ENCODE results near the gene CTDSP2.

CTDSP2 gene

DNA sequence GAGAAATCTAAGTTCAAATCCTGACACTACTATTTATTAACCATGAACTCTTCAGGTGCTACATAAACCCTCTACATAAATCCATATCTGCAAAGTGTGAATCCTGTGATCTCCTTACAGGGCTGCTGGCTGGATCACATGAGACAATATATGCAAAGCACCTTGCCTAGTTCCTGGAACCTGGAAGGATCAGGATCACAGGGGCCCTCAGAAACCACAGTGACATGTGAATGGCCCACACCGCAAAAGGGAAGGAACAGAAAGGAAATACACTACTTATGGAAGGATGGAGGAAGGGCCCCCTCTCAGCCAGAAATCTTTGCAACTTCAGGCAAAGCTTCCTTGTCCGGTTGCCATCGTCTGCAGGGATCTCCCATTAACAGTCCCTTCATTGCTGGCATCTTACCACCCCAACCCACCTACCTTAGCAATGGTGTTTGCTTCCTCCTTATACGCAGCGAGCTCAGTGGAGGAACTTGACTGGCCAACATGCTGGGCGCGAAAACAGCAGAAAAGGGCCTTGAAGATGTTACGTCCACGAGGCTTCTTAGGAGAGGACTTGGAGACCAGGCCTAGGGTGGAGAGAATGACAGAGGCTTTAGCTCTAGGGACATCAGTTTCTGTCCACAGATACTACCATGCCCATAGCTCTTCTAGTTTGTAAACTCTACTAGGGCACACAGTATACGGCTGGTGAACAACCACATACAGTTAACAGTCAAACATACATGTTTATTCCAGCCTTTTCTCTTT, 17.3 kb downstream of the CTDSP2 start:
- Histone ChIP-seq H3K4me3 (ENCODE audit: insufficient read length, low read depth) (no peak overlapping the region), H3K9me3 (ENCODE audit: insufficient read depth, low read length) (no peaks in the 10 kb centered on the region), H3K36me3 (ENCODE audit: insufficient read depth, insufficient read length, low read length) (peaks cover 50% of the 10 kb centered on the region), H3K9ac (ENCODE audit: insufficient read length, low read depth) (no peak overlapping the region), H3K27me3 (ENCODE audit: insufficient read depth, insufficient read length) (no peaks in the 10 kb centered on the region), H3K4me1 (ENCODE audit: insufficient read depth, insufficient read length) (peaks cover 13% of the 10 kb centered on the region)
- DNase-seq (ENCODE audit: low read depth, low spot score) = no peak
- TF ChIP-seq ZNF274 (IDR thresholded peaks at IDR 0.05; ENCODE audit: low read depth, low read length) = no peak
- TF ChIP-seq YY1 (IDR thresholded peaks at IDR 0.05; ENCODE audit: insufficient read depth, insufficient read length) = no peak
- TF ChIP-seq SUZ12 (IDR thresholded peaks at IDR 0.05; ENCODE audit: extremely low read depth, insufficient read depth, insufficient read length) = no peak

- peaks cover 72% of the 10 kb centered on the region for H3K36me3 ChIP-seq (ENCODE audit: insufficient read depth, insufficient read length, low read length)
Observed at GRCh38 chr12:57826966-57827365, 19.6 kb downstream of the CTDSP2 start.

GRCh38 chr12:57826400-57826799, 20.1 kb downstream of the CTDSP2 start:
- Histone ChIP-seq H3K27me3 (ENCODE audit: insufficient read depth, insufficient read length) (no peaks in the 10 kb centered on the region), H3K9ac (ENCODE audit: insufficient read length, low read depth) (no peak overlapping the region), H3K36me3 (ENCODE audit: insufficient read depth, insufficient read length, low read length) (peaks cover 78% of the 10 kb centered on the region), H3K4me1 (ENCODE audit: insufficient read depth, insufficient read length) (no peaks in the 10 kb centered on the region), H3K9me3 (ENCODE audit: insufficient read depth, low read length) (no peaks in the 10 kb centered on the region), H3K4me3 (ENCODE audit: insufficient read length, low read depth) (no peak overlapping the region)
- TF ChIP-seq ZNF274 (IDR thresholded peaks at IDR 0.05; ENCODE audit: low read depth, low read length) (no peak), SUZ12 (IDR thresholded peaks at IDR 0.05; ENCODE audit: extremely low read depth, insufficient read depth, insufficient read length) (no peak), YY1 (IDR thresholded peaks at IDR 0.05; ENCODE audit: insufficient read depth, insufficient read length) (no peak)
- DNase-seq (ENCODE audit: low read depth, low spot score) = no peak

More at GRCh38 chr12:57826966-57827365, 19.6 kb downstream of the CTDSP2 start:
- H3K9me3 ChIP-seq (ENCODE audit: insufficient read depth, low read length) = no peaks in the 10 kb centered on the region
- H3K27me3 ChIP-seq (ENCODE audit: insufficient read depth, insufficient read length) = no peaks in the 10 kb centered on the region
- no peak overlapping the region for H3K9ac ChIP-seq (ENCODE audit: insufficient read length, low read depth)
- TF ChIP-seq SUZ12 (IDR thresholded peaks at IDR 0.05; ENCODE audit: extremely low read depth, insufficient read depth, insufficient read length) (no peak), YY1 (IDR thresholded peaks at IDR 0.05; ENCODE audit: insufficient read depth, insufficient read length) (no peak), ZNF274 (IDR thresholded peaks at IDR 0.05; ENCODE audit: low read depth, low read length) (no peak)
- peaks cover 3% of the 10 kb centered on the region for H3K4me1 ChIP-seq (ENCODE audit: insufficient read depth, insufficient read length)
- DNase-seq (ENCODE audit: low read depth, low spot score) = no peak
- no peak overlapping the region for H3K4me3 ChIP-seq (ENCODE audit: insufficient read length, low read depth)

GRCh38 chr12:57825451-57825850, 21.1 kb downstream of the CTDSP2 start:
- no peak for TF ChIP-seq YY1 (IDR thresholded peaks at IDR 0.05; ENCODE audit: insufficient read depth, insufficient read length)
- no peak for TF ChIP-seq ZNF274 (IDR thresholded peaks at IDR 0.05; ENCODE audit: low read depth, low read length)
- no peak for TF ChIP-seq SUZ12 (IDR thresholded peaks at IDR 0.05; ENCODE audit: extremely low read depth, insufficient read depth, insufficient read length)
- Histone ChIP-seq H3K4me1 (ENCODE audit: insufficient read depth, insufficient read length) (no peaks in the 10 kb centered on the region), H3K9me3 (ENCODE audit: insufficient read depth, low read length) (no peaks in the 10 kb centered on the region), H3K9ac (ENCODE audit: insufficient read length, low read depth) (no peak overlapping the region), H3K4me3 (ENCODE audit: insufficient read length, low read depth) (no peak overlapping the region), H3K36me3 (ENCODE audit: insufficient read depth, insufficient read length, low read length) (peaks cover 82% of the 10 kb centered on the region), H3K27me3 (ENCODE audit: insufficient read depth, insufficient read length) (no peaks in the 10 kb centered on the region)
- no peak for DNase-seq (ENCODE audit: low read depth, low spot score)

DNA sequence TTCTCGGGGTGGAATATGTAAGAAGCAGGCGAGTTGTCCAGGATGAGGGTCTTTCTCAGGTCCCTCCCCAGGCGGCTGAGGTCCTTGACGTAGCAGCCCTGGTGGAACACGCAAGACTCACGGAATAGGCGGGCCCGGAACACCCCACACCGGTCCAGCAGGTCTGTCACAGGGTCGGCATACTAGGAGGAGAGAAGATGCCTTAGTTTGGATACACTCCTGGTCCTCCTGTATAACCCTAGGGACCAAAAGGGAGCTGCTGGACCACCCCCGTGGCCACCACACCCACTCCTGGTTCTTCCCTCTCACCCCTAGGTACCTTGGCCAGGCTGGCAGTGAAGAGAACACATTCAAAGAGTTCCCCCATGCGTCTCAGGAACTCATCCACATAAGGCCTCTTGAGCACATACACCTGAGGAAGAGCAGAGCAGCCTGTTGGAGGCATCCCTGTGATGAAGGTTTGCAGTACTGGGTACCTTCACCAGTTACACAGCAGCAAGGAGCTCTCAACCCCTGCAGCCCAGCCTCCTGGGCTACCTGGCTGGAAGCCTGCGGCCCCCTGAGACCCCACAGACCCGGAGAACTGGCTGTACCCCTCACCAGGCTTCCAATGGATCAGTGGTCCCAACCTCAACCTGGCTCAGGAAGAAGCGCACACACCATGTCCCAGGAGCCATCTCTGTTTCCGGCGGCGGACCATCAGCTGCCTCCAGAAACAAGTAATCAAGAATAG, 22.5 kb downstream of the CTDSP2 start:
- no peaks in the 10 kb centered on the region for H3K9me3 ChIP-seq (ENCODE audit: insufficient read depth, low read length)
- H3K4me3 ChIP-seq (ENCODE audit: insufficient read length, low read depth) = no peak overlapping the region
- H3K27me3 ChIP-seq (ENCODE audit: insufficient read depth, insufficient read length) = no peaks in the 10 kb centered on the region
- DNase-seq (ENCODE audit: low read depth, low spot score) = no peak
- H3K4me1 ChIP-seq (ENCODE audit: insufficient read depth, insufficient read length) = no peaks in the 10 kb centered on the region
- H3K9ac ChIP-seq (ENCODE audit: insufficient read length, low read depth) = no peak overlapping the region
- peaks cover 81% of the 10 kb centered on the region for H3K36me3 ChIP-seq (ENCODE audit: insufficient read depth, insufficient read length, low read length)
- TF ChIP-seq SUZ12 (IDR thresholded peaks at IDR 0.05; ENCODE audit: extremely low read depth, insufficient read depth, insufficient read length) (no peak), YY1 (IDR thresholded peaks at IDR 0.05; ENCODE audit: insufficient read depth, insufficient read length) (no peak), ZNF274 (IDR thresholded peaks at IDR 0.05; ENCODE audit: low read depth, low read length) (no peak)

DNA sequence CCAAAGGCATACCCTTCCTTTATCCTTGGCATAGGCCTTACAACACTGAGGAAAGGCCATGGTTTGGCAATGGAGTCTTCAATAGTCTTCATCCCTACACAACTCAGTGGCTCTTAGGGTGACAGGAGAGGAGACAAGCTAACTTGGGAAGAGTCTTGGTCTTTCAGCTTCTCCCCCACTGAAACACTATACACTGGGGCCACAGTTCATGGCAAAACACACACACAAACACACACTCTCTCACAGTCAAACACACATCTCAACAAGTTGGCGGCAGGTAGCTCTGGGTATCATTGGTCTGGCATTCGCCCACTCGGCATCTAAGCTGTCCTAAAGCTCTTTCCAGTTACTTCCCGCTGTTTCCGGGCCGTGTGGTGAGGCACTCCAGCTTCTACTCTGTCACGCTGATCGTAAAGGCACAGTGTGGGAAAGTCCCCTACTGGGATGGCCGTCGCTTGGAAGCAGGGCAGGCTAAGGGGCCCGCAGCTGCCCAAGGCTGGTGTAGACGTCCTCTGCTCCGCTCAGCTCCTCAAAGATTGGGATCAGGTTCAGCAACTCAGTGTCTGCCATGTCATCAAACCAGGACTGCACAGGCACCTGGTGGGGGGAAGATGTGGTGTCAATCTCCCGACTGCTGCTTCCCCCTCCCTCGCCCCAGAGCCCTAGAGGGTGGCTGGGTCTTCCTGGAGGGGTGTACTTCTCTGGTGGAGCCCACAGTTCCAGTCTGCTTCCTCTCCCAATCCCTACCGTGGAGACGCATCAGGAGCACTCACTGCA, 23.2 kb downstream of the CTDSP2 start:
- no peaks in the 10 kb centered on the region for H3K9me3 ChIP-seq (ENCODE audit: insufficient read depth, low read length)
- peaks cover 74% of the 10 kb centered on the region for H3K36me3 ChIP-seq (ENCODE audit: insufficient read depth, insufficient read length, low read length)
- DNase-seq (ENCODE audit: low read depth, low spot score) = no peak
- H3K27me3 ChIP-seq (ENCODE audit: insufficient read depth, insufficient read length) = no peaks in the 10 kb centered on the region
- H3K4me1 ChIP-seq (ENCODE audit: insufficient read depth, insufficient read length) = no peaks in the 10 kb centered on the region
- no peak overlapping the region for H3K4me3 ChIP-seq (ENCODE audit: insufficient read length, low read depth)
- H3K9ac ChIP-seq (ENCODE audit: insufficient read length, low read depth) = no peak overlapping the region
- TF ChIP-seq ZNF274 (IDR thresholded peaks at IDR 0.05; ENCODE audit: low read depth, low read length) (no peak), YY1 (IDR thresholded peaks at IDR 0.05; ENCODE audit: insufficient read depth, insufficient read length) (no peak), SUZ12 (IDR thresholded peaks at IDR 0.05; ENCODE audit: extremely low read depth, insufficient read depth, insufficient read length) (no peak)

Data from NT2/D1 (cell line).